ENCODE data around the gene UNC13C. TPM values are rescaled to one million over a fixed set of nuclear protein-coding genes. Genes with fewer than 3 reads are reported as not detected.

The UNC13C gene
- polyA plus RNA-seq, 1 donor from 2014 or later, result 0.16 TPM

- H3K36me3 Mint-ChIP-seq, result no peaks in the 10 kb centered on the region
- peaks cover 0 to 6% (median 0%) of the 10 kb centered on the region in 3 donors for H3K9me3 Mint-ChIP-seq
- no peaks in the 10 kb centered on the region for H3K27me3 Mint-ChIP-seq
- H3K4me1 Mint-ChIP-seq, result no peaks in the 10 kb centered on the region
- H3K27ac Mint-ChIP-seq, result no peak overlapping the region
- H3K4me3 Mint-ChIP-seq, result no peak overlapping the region
Measured at GRCh38 chr15:54120949-54121463, 142.8 kb downstream of the UNC13C start.

- H3K4me1 Mint-ChIP-seq, result no peaks in the 10 kb centered on the region
- peaks cover 1% of the 10 kb centered on the region for H3K36me3 Mint-ChIP-seq
- H3K27me3 Mint-ChIP-seq, result no peaks in the 10 kb centered on the region
- no peak overlapping the region for H3K4me3 Mint-ChIP-seq
- no peak overlapping the region for H3K27ac Mint-ChIP-seq
- H3K9me3 Mint-ChIP-seq, result peaks cover 0 to 10% (median 0%) of the 10 kb centered on the region in 3 donors
Measured at GRCh38 chr15:54127574-54127973, 149.3 kb downstream of the UNC13C start.

DNA sequence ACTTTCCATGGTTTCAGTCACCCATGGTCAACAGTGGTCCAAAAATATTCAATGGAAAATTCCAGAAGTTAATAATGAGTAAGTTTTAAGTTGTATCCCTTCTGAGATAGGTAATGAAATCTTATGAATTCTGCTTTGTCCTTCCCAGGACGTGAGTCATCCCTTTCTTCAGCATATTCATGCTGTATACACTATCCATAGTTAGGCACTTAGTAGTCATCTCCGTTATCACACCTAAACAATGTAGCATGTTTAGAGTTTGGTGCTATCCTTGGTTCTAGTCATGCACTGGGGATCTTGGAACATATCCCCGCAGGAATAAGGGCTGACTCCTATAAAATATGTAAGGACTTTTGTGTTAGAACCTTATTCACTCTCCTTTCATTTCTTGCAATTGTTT, 153.2 kb downstream of the UNC13C start:
- peaks cover 0 to 9% (median 0%) of the 10 kb centered on the region in 3 donors for H3K9me3 Mint-ChIP-seq
- H3K36me3 Mint-ChIP-seq, result peaks cover 1% of the 10 kb centered on the region
- no peak overlapping the region for H3K4me3 Mint-ChIP-seq
- H3K27me3 Mint-ChIP-seq, result no peaks in the 10 kb centered on the region
- H3K4me1 Mint-ChIP-seq, result no peaks in the 10 kb centered on the region
- H3K27ac Mint-ChIP-seq, result no peak overlapping the region

- H3K9me3 Mint-ChIP-seq, result peaks cover 1 to 6% (median 3%) of the 10 kb centered on the region in 3 donors
- H3K36me3 Mint-ChIP-seq, result no peaks in the 10 kb centered on the region
- H3K4me1 Mint-ChIP-seq, result no peaks in the 10 kb centered on the region
Measured at GRCh38 chr15:54149115-54149531, 170.9 kb downstream of the UNC13C start.

GRCh38 chr15:54150255-54150654, 172.0 kb downstream of the UNC13C start:
- no peaks in the 10 kb centered on the region for H3K4me1 Mint-ChIP-seq
- no peaks in the 10 kb centered on the region for H3K27me3 Mint-ChIP-seq
- peaks cover 1 to 6% (median 3%) of the 10 kb centered on the region in 3 donors for H3K9me3 Mint-ChIP-seq
- H3K27ac Mint-ChIP-seq, result no peak overlapping the region
- no peak overlapping the region for H3K4me3 Mint-ChIP-seq
- no peaks in the 10 kb centered on the region for H3K36me3 Mint-ChIP-seq

More at GRCh38 chr15:54149115-54149531, 170.9 kb downstream of the UNC13C start:
- no peaks in the 10 kb centered on the region for H3K27me3 Mint-ChIP-seq
- H3K27ac Mint-ChIP-seq, result no peak overlapping the region
- no peak overlapping the region for H3K4me3 Mint-ChIP-seq

GRCh38 chr15:54159012-54159411, 180.8 kb downstream of the UNC13C start:
- Mint-ChIP-seq H3K27me3 (no peaks in the 10 kb centered on the region), H3K36me3 (peaks cover 2% of the 10 kb centered on the region), H3K4me1 (no peaks in the 10 kb centered on the region), H3K4me3 (no peak overlapping the region), H3K27ac (no peak overlapping the region), H3K9me3 (peaks cover 0 to 2% (median 0%) of the 10 kb centered on the region in 3 donors)

- Mint-ChIP-seq H3K27ac (no peak overlapping the region), H3K4me1 (no peaks in the 10 kb centered on the region), H3K36me3 (no peaks in the 10 kb centered on the region), H3K27me3 (no peaks in the 10 kb centered on the region), H3K4me3 (no peak overlapping the region), H3K9me3 (peaks cover 0 to 4% (median 2%) of the 10 kb centered on the region in 3 donors)
Measured at GRCh38 chr15:54187325-54187724, 209.1 kb downstream of the UNC13C start.

DNA sequence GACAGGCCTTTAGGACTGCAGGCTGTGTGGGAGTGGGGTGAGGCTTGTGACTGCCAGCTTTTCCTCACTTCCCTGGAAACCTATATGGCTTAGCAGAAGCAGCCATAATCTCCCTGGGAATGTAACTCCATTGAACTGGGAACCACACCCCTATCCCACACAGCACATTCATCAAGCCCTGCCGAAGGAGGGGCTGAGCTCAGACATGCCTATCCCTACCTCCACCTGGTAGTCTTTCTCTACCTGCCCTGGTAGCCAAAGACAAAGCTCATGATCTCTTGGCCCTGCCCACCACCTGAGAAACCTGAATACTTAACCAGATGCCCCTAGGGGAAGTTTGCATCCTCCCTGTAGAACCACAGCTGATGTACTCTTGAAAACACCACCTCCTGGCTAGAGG, 219.8 kb downstream of the UNC13C start:
- H3K9me3 Mint-ChIP-seq, result peaks cover 10 to 31% (median 11%) of the 10 kb centered on the region in 3 donors
- H3K27me3 Mint-ChIP-seq, result no peaks in the 10 kb centered on the region
- no peak overlapping the region for H3K27ac Mint-ChIP-seq
- no peak overlapping the region for H3K4me3 Mint-ChIP-seq
- peaks cover 0 to 1% (median 0%) of the 10 kb centered on the region in 3 donors for H3K4me1 Mint-ChIP-seq
- H3K36me3 Mint-ChIP-seq, result no peaks in the 10 kb centered on the region

DNA sequence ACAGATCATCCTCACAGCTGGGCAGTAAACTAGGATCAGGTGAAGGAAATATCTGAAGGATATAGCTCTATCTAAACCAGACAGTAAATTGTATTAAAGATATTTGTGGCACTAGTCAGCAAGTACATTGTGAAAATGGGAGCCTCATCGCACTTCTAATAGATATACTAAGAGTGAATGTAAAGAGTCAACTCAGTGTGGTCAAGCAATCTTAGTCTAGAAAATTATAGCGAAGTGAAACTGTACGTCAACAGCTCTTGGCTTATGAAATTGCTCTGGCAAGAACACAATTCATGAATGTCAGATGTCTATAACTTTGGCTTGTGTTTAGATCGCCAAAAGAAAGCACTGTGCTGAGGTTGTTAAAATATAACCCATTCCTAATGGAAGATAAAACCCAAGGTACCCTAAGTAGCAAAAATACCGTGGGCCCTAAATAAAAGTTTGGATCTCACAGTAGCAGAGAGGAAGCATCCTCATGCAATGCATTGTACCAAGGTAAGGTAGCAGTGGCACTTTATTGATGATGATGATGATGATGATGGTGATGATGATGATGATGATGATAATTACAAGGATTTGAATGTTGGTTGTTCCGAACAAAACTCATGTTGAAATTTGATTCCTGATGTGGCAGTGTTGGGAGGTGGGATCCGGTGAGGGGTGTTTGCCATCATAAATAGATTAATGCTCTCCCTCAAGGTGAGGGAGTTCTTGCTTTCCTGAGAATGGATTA, 228.5 kb downstream of the UNC13C start:
- no peak overlapping the region for H3K27ac Mint-ChIP-seq
- H3K9me3 Mint-ChIP-seq, result peaks cover 3 to 7% (median 5%) of the 10 kb centered on the region in 3 donors
- H3K27me3 Mint-ChIP-seq, result no peaks in the 10 kb centered on the region
- no peak overlapping the region for H3K4me3 Mint-ChIP-seq
- H3K4me1 Mint-ChIP-seq, result no peaks in the 10 kb centered on the region
- no peaks in the 10 kb centered on the region for H3K36me3 Mint-ChIP-seq

GRCh38 chr15:54208786-54209185, 230.5 kb downstream of the UNC13C start:
- Mint-ChIP-seq H3K9me3 (peaks cover 0 to 9% (median 3%) of the 10 kb centered on the region in 3 donors), H3K4me1 (no peaks in the 10 kb centered on the region), H3K4me3 (no peak overlapping the region), H3K27me3 (no peaks in the 10 kb centered on the region), H3K36me3 (no peaks in the 10 kb centered on the region), H3K27ac (no peak overlapping the region)

GRCh38 chr15:54212635-54213034, 234.4 kb downstream of the UNC13C start:
- H3K27ac Mint-ChIP-seq, result no peak overlapping the region
- peaks cover 2 to 10% (median 4%) of the 10 kb centered on the region in 3 donors for H3K9me3 Mint-ChIP-seq
- no peak overlapping the region for H3K4me3 Mint-ChIP-seq
- H3K4me1 Mint-ChIP-seq, result no peaks in the 10 kb centered on the region
- H3K36me3 Mint-ChIP-seq, result no peaks in the 10 kb centered on the region
- no peaks in the 10 kb centered on the region for H3K27me3 Mint-ChIP-seq

- H3K9me3 Mint-ChIP-seq, result peaks cover 6 to 20% (median 12%) of the 10 kb centered on the region in 3 donors
- no peaks in the 10 kb centered on the region for H3K4me1 Mint-ChIP-seq
- peak overlapping the region in 1 of 3 donors; percentile 59 for H3K27ac Mint-ChIP-seq
- no peaks in the 10 kb centered on the region for H3K27me3 Mint-ChIP-seq
- no peak overlapping the region for H3K4me3 Mint-ChIP-seq
- no peaks in the 10 kb centered on the region for H3K36me3 Mint-ChIP-seq
Measured at GRCh38 chr15:54226455-54226854, 248.2 kb downstream of the UNC13C start.

GRCh38 chr15:54227569-54227968, 249.3 kb downstream of the UNC13C start:
- H3K4me1 Mint-ChIP-seq, result no peaks in the 10 kb centered on the region
- H3K27me3 Mint-ChIP-seq, result no peaks in the 10 kb centered on the region
- H3K4me3 Mint-ChIP-seq, result no peak overlapping the region
- peak overlapping the region in 1 of 3 donors; percentile 82 for H3K27ac Mint-ChIP-seq
- H3K9me3 Mint-ChIP-seq, result peaks cover 6 to 20% (median 12%) of the 10 kb centered on the region in 3 donors
- no peaks in the 10 kb centered on the region for H3K36me3 Mint-ChIP-seq

GRCh38 chr15:54250326-54250725, 272.1 kb downstream of the UNC13C start:
- H3K27ac Mint-ChIP-seq, result no peak overlapping the region
- no peak overlapping the region for H3K4me3 Mint-ChIP-seq
- no peaks in the 10 kb centered on the region for H3K36me3 Mint-ChIP-seq
- no peaks in the 10 kb centered on the region for H3K27me3 Mint-ChIP-seq
- H3K4me1 Mint-ChIP-seq, result no peaks in the 10 kb centered on the region
- H3K9me3 Mint-ChIP-seq, result peaks cover 0 to 4% (median 3%) of the 10 kb centered on the region in 3 donors

GRCh38 chr15:54256190-54256589, 277.9 kb downstream of the UNC13C start:
- no peaks in the 10 kb centered on the region for H3K4me1 Mint-ChIP-seq
- H3K27ac Mint-ChIP-seq, result peak overlapping the region in 1 of 3 donors; percentile 23
- no peaks in the 10 kb centered on the region for H3K36me3 Mint-ChIP-seq
- H3K9me3 Mint-ChIP-seq, result peaks cover 0 to 3% (median 1%) of the 10 kb centered on the region in 3 donors
- no peak overlapping the region for H3K4me3 Mint-ChIP-seq
- no peaks in the 10 kb centered on the region for H3K27me3 Mint-ChIP-seq

- Mint-ChIP-seq H3K4me1 (peaks cover 0 to 1% (median 0%) of the 10 kb centered on the region in 3 donors), H3K36me3 (no peaks in the 10 kb centered on the region), H3K4me3 (no peak overlapping the region), H3K27ac (no peak overlapping the region), H3K27me3 (no peaks in the 10 kb centered on the region), H3K9me3 (peaks cover 2 to 5% (median 3%) of the 10 kb centered on the region in 3 donors)
Measured at GRCh38 chr15:54273928-54274327, 295.7 kb downstream of the UNC13C start.
